Activated naive CD4-positive, alpha-beta T cell treated with anti-CD3 and anti-CD28 coated beads for 36 hours (primary cell): ENCODE results near the gene NCK2. TPM values are rescaled to one million over a fixed set of nuclear protein-coding genes. Genes with fewer than 3 reads are reported as not detected.

Experiments
- CTCF ChIA-PET: fragments of 350-600 bp; sonication (Branson Sonifier 250); formaldehyde crosslinking; loops from one replicate; lab custom pipeline; 2021; ENCODE audit warnings: antibody characterized with exemption; lab: Charles Lee
- DNase-seq: peaks from one replicate; pipeline ENCODE4 v3.0.0-alpha.2; 2020
- H3K27ac Mint-ChIP-seq: one replicate; pipeline ENCODE4 v1.8.0; 2021; ENCODE audit warnings: mild to moderate bottlenecking, mixed read lengths
- H3K27me3 Mint-ChIP-seq: one replicate; pipeline ENCODE4 v1.8.0; 2021; ENCODE audit warnings: low read depth, mixed read lengths
- H3K36me3 Mint-ChIP-seq: one replicate; pipeline ENCODE4 v1.8.0; 2021; ENCODE audit warnings: low read depth, mixed read lengths
- H3K4me1 Mint-ChIP-seq: one replicate; pipeline ENCODE4 v1.8.0; 2021; ENCODE audit warnings: low read depth, mixed read lengths
- H3K4me3 Mint-ChIP-seq: one replicate; pipeline ENCODE4 v1.8.0; 2021; ENCODE audit warnings: mild to moderate bottlenecking, moderate library complexity, mixed read lengths
- H3K9me3 Mint-ChIP-seq: one replicate; pipeline ENCODE4 v1.8.0; 2021; ENCODE audit warnings: mixed read lengths
- intact Hi-C: fragments of 100-400 bp; cut with micrococcal nuclease; formaldehyde crosslinking; loops from one replicate; pipeline ENCODE4 v1.15.1; 2023
- total RNA-seq, 2 experiments: library from RNA; stranded (reverse); gene quantifications; one replicate each; pipeline ENCODE4 v1.2.3, GENCODE V29; 2021

The NCK2 gene
- total RNA-seq, 2 experiments from 2014 or later, result 106 to 113 TPM

GRCh38 chr2:105847056-105847455 lies 102.3 kb downstream of the NCK2 start:
- CTCF ChIA-PET, result no interaction called here
- Mint-ChIP-seq H3K9me3 (peaks cover 5% of the 10 kb centered on the region), H3K4me1 (peaks cover 81% of the 10 kb centered on the region), H3K4me3 (no peak overlapping the region), H3K27me3 (no peaks in the 10 kb centered on the region), H3K36me3 (peaks cover 39% of the 10 kb centered on the region), H3K27ac (no peak overlapping the region)
- no peak for DNase-seq
- intact Hi-C loops, result no loop called here

DNA sequence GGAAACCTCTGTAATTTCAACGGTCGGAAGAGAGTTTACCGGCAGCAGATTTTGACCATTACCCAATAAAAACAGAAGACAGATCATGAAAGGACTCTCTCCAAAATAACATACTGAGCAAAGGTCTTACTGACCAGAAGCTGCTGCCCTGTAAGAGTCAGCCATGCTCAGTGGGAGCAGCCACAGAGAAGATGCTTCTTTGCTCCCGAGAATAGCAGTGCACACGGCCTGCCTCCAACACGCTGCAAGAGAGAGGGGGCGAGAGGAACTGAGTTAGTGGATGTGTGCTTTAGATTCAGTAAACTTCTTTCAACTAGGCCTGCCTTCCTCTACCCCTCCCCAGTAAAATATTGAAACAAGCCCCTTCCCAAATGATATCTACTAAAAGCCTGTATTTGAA lies 103.7 kb downstream of the NCK2 start:
- CTCF ChIA-PET, result no interaction called here
- Mint-ChIP-seq H3K36me3 (peaks cover 34% of the 10 kb centered on the region), H3K4me1 (peaks cover 82% of the 10 kb centered on the region)

GRCh38 chr2:105849431-105850179 lies 104.9 kb downstream of the NCK2 start:
- CTCF ChIA-PET, result no interaction called here
- Mint-ChIP-seq H3K36me3 (peaks cover 29% of the 10 kb centered on the region), H3K27ac (peak overlapping the region; percentile 59), H3K9me3 (peaks cover 5% of the 10 kb centered on the region), H3K4me1 (peaks cover 80% of the 10 kb centered on the region), H3K4me3 (no peak overlapping the region), H3K27me3 (no peaks in the 10 kb centered on the region)
- intact Hi-C loops, result no loop called here
- DNase-seq, result no peak

More for the DNA sequence above, 103.7 kb downstream of the NCK2 start:
- no peak overlapping the region for H3K4me3 Mint-ChIP-seq
- H3K27ac Mint-ChIP-seq, result peak overlapping the region; percentile 64
- H3K27me3 Mint-ChIP-seq, result no peaks in the 10 kb centered on the region
- DNase-seq, result no peak
- peaks cover 5% of the 10 kb centered on the region for H3K9me3 Mint-ChIP-seq
- intact Hi-C loops, result no loop called here

- CTCF ChIA-PET, result interaction anchor here (0.6 kb wide), 1 partner anchor 9 kb away, joined by 4 read pairs; no protein-coding TSS in a partner anchor
These were observed 107.4 kb downstream of the NCK2 start for GRCh38 chr2:105852066-105852465.

DNA sequence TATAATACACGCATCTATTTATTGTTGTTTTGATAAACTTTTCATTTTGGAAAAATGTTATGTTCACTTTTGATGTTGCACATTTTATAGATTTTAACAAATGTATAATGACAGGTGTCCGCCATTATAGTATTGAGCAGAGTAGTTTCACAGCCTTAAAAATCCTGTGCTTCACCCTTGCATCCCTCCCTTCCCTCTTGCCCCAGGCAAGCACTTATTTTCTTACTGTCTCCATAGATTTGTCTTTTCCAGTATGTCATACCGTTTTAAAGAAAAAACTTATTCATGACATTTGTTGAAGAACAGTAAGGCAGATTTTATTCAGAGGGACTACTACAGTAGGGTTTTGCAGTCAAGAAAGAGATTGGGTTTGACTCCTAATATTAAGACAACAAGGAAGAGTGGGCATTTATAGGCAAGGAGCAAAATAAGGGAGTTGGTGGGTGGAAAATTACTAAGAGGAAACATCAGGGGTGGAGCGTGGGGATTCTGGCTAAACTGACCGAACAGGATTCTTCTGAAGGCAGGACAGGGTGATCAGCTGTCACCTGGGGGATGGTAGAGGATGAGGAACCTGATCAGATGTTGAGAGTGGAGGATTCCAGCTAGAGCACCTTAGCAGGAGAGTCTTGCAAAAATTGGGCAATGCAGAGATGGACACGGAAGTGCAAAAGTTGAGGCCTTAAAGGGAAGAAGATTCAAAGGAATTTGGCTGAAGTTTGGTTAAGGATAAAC lies 108.8 kb downstream of the NCK2 start:
- DNase-seq, result no peak
- Mint-ChIP-seq H3K27ac (no peak overlapping the region), H3K9me3 (peaks cover 5% of the 10 kb centered on the region), H3K4me1 (peaks cover 85% of the 10 kb centered on the region), H3K27me3 (no peaks in the 10 kb centered on the region), H3K36me3 (peaks cover 40% of the 10 kb centered on the region), H3K4me3 (no peak overlapping the region)
- intact Hi-C loops, result no loop called here
- CTCF ChIA-PET, result interaction anchor here (0.6 kb wide), 1 partner anchor 71 kb away, joined by 4 read pairs; no protein-coding TSS in a partner anchor

More at GRCh38 chr2:105852066-105852465, 107.4 kb downstream of the NCK2 start:
- H3K36me3 Mint-ChIP-seq, result peaks cover 35% of the 10 kb centered on the region
- intact Hi-C loops, result no loop called here
- peaks cover 5% of the 10 kb centered on the region for H3K9me3 Mint-ChIP-seq
- H3K4me3 Mint-ChIP-seq, result no peak overlapping the region
- peak; percentile 31 for DNase-seq
- peak overlapping the region; percentile 66 for H3K27ac Mint-ChIP-seq
- H3K27me3 Mint-ChIP-seq, result no peaks in the 10 kb centered on the region
- H3K4me1 Mint-ChIP-seq, result peaks cover 85% of the 10 kb centered on the region

DNA sequence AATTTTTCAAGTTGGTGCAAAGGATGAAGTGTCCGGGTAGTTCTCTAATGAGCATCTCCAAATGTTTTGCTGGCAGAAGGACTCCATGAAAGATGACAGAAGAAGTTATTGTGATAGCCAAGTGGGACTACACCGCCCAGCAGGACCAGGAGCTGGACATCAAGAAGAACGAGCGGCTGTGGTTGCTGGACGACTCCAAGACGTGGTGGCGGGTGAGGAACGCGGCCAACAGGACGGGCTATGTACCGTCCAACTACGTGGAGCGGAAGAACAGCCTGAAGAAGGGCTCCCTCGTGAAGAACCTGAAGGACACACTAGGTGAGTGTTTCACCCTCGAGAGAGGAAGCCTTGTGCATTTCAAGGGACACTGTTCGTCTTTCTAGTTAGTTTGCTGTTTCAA lies 110.3 kb downstream of the NCK2 start:
- H3K36me3 Mint-ChIP-seq, result peaks cover 39% of the 10 kb centered on the region

DNA sequence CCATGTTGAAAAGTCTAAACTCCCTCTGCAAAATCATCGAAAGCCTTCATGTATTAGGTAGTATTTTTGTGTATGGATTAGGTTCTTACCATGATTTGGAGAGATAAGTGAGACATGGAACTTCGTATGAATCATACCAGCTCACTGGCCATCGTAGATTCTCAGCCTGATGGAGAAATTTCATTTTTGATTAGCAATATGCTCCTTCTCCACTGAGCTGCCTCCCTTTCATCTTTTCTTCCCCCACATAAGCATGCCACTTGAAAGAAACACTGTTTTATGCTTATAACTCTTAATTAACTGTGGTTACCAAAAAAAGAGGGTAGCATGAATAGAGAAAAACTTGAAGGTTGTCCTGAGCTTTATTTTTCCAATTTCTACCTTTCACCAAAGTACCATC lies 111.9 kb downstream of the NCK2 start:
- CTCF ChIA-PET, result interaction anchor here (0.7 to 1.3 kb wide), 5 partner anchors 19 to 77 kb away, joined by 3 to 6 read pairs (median 3); no protein-coding TSS in a partner anchor
- Mint-ChIP-seq H3K27ac (peak overlapping the region; percentile 91), H3K4me3 (peak overlapping the region; percentile 58), H3K4me1 (peaks cover 90% of the 10 kb centered on the region), H3K36me3 (peaks cover 50% of the 10 kb centered on the region), H3K9me3 (peaks cover 2% of the 10 kb centered on the region), H3K27me3 (no peaks in the 10 kb centered on the region)
- no peak for DNase-seq
- intact Hi-C loops, result loop anchor here (1.0 to 2.0 kb wide), 8 partner anchors 19 to 229 kb away; no protein-coding TSS in a partner anchor

More for the DNA sequence above, 110.3 kb downstream of the NCK2 start:
- no peaks in the 10 kb centered on the region for H3K27me3 Mint-ChIP-seq
- intact Hi-C loops, result no loop called here
- peak overlapping the region; percentile 91 for H3K27ac Mint-ChIP-seq
- CTCF ChIA-PET, result no interaction called here
- H3K4me1 Mint-ChIP-seq, result peaks cover 88% of the 10 kb centered on the region
- H3K4me3 Mint-ChIP-seq, result no peak overlapping the region
- DNase-seq, result no peak
- peaks cover 5% of the 10 kb centered on the region for H3K9me3 Mint-ChIP-seq

DNA sequence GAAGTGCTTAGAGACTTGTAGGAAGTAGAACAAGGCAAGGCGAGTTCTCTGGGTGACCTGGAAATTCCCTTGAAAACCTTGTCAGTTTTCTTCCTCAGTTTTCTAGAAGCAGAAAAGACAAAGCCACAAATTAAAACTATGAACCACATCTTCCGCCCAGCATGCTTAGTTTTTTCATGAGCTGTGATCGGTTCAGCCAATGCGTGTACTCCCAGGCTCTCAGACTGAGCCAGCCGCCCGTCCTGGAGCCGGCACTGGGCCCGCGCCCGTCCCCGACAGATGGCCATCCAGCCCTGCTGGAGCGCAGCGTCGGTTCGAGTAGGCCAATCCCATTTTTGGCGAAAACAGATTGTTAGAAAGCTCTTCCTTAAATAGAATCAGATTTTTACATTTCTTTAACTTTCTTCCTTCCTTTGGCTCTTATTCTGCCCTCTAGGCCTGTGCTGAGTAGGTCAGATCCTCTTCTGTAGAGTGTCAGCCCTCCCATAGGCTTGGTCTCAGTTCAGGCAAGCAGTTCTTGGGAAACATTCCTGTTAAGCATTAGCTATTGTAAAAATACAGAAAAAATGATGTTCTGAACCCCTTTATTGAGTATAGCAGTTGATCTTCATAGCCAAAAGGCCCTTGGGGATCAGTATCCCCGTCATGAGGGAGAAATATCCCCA lies 112.5 kb downstream of the NCK2 start:
- CTCF ChIA-PET, result interaction anchor here (0.7 to 1.3 kb wide), 6 partner anchors 19 to 120 kb away, joined by 3 to 6 read pairs (median 3); no protein-coding TSS in a partner anchor
- peak; percentile 50 for DNase-seq
- intact Hi-C loops, result loop anchor here (2.0 kb wide), 2 partner anchors 78 to 118 kb away; no protein-coding TSS in a partner anchor
- H3K4me3 Mint-ChIP-seq, result peak overlapping the region; percentile 65
- peak overlapping the region; percentile 91 for H3K27ac Mint-ChIP-seq
- H3K36me3 Mint-ChIP-seq, result peaks cover 48% of the 10 kb centered on the region
- H3K27me3 Mint-ChIP-seq, result no peaks in the 10 kb centered on the region
- H3K9me3 Mint-ChIP-seq, result no peaks in the 10 kb centered on the region
- peaks cover 88% of the 10 kb centered on the region for H3K4me1 Mint-ChIP-seq

- Mint-ChIP-seq H3K9me3 (no peaks in the 10 kb centered on the region), H3K27ac (peak overlapping the region; percentile 91), H3K27me3 (no peaks in the 10 kb centered on the region), H3K36me3 (peaks cover 53% of the 10 kb centered on the region), H3K4me3 (no peak overlapping the region), H3K4me1 (peaks cover 93% of the 10 kb centered on the region)
- intact Hi-C loops, result loop anchor here (2.0 kb wide), 1 partner anchor 14 kb away; no protein-coding TSS in a partner anchor
- CTCF ChIA-PET, result interaction anchor here (0.9 kb wide), 1 partner anchor 60 kb away, joined by 3 read pairs; no protein-coding TSS in a partner anchor
- DNase-seq, result peak; percentile 46
These were observed 114.4 kb downstream of the NCK2 start for GRCh38 chr2:105858868-105859693.

GRCh38 chr2:105859694-105859951 lies 114.9 kb downstream of the NCK2 start:
- peaks cover 59% of the 10 kb centered on the region for H3K36me3 Mint-ChIP-seq
- H3K27me3 Mint-ChIP-seq, result no peaks in the 10 kb centered on the region
- peaks cover 98% of the 10 kb centered on the region for H3K4me1 Mint-ChIP-seq
- CTCF ChIA-PET, result no interaction called here
- DNase-seq, result no peak
- H3K4me3 Mint-ChIP-seq, result no peak overlapping the region
- intact Hi-C loops, result loop anchor here (2.0 kb wide), 1 partner anchor 13 kb away; no protein-coding TSS in a partner anchor
- peak overlapping the region; percentile 61 for H3K27ac Mint-ChIP-seq
- H3K9me3 Mint-ChIP-seq, result no peaks in the 10 kb centered on the region

DNA sequence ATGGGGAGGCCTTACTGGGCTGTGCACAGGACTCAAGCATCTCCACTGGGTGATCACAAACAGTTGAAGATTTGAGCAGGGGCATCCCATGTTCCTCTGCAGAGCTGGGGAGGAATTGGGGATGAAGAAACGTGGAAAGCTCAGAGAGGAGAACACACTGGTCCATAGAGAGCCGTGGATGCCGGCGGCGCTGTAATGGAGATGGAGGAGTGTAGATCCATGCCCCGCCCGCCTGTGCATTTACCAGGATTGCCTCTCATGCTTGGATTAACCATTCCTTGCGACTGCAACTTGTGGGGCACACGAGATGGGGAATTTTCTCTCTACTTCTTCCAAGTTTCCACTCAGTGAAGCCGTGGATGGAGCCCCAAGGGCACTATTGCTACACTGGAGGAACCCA lies 115.9 kb downstream of the NCK2 start:
- Mint-ChIP-seq H3K27ac (peak overlapping the region; percentile 24), H3K9me3 (no peaks in the 10 kb centered on the region), H3K36me3 (peaks cover 49% of the 10 kb centered on the region), H3K27me3 (no peaks in the 10 kb centered on the region), H3K4me3 (no peak overlapping the region), H3K4me1 (peaks cover 98% of the 10 kb centered on the region)
- CTCF ChIA-PET, result no interaction called here
- no peak for DNase-seq
- intact Hi-C loops, result no loop called here
